Thoracic aorta (tissue), 2 donors: Measurements from ENCODE around the gene KIF16B. TPM values are rescaled to one million over a fixed set of nuclear protein-coding genes. Genes with fewer than 3 reads are reported as not detected.

ENCODE experiments used
- ATAC-seq: fragments of 150-250 bp; one replicate; pipeline ENCODE4 v1.8.0; 2017; ENCODE audit warnings: low read depth; ENCODE audit not compliant: insufficient number of reproducible peaks, low FRiP score
- DNase-seq: peaks from one replicate; pipeline ENCODE4 v3.0.0-alpha.2; 2020; ENCODE audit warnings: low spot score
- H3K27ac ChIP-seq, 2 donors: fragments of 200-600 bp; sonication (generic); 1 replicate in 1 of 2; 2 replicates in 1 of 2; pipeline ENCODE4 v1.5.1; 2016; ENCODE audit warnings: mild to moderate bottlenecking in 2 of 2, moderate library complexity in 2 of 2
- H3K27me3 ChIP-seq: fragments of 200-600 bp; sonication (generic); replicated peaks from 2 replicates; pipeline ENCODE4 v1.6.0; 2016; ENCODE audit warnings: mild to moderate bottlenecking; ENCODE audit not compliant: insufficient read depth
- H3K36me3 ChIP-seq: fragments of 200-600 bp; sonication (generic); one replicate; pipeline ENCODE4 v1.5.1; 2016
- H3K4me1 ChIP-seq, 2 donors: fragments of 200-600 bp; sonication (generic); 1 replicate in 1 of 2; 2 replicates in 1 of 2; pipeline versions ENCODE4 v1.5.1 to v1.6.0; 2016; ENCODE audit warnings: low read depth in 2 of 2, mild to moderate bottlenecking in 1 of 2; ENCODE audit not compliant: control insufficient read depth in 1 of 2
- H3K4me3 ChIP-seq: fragments of 200-600 bp; sonication (generic); 2 replicates; pipeline ENCODE4 v1.5.1; 2016; ENCODE audit warnings: mild to moderate bottlenecking
- H3K9me3 ChIP-seq: fragments of 200-600 bp; sonication (generic); 2 replicates; pipeline ENCODE4 v1.5.1; 2016
- total RNA-seq, 2 donors: library from RNA; depleted of rRNA; stranded (reverse); fragments of >200 nt; gene quantifications; one replicate each; pipeline versions ENCODE4 v1.1.0 to v1.2.3, GENCODE V29; 2016
- TF ChIP-seq, protein P1 (sequence below): fragments of 200-600 bp; sonication (generic); IDR thresholded peaks from one replicate; pipeline ENCODE4 v1.5.1; 2019; ENCODE audit warnings: antibody characterized with exemption

Gene KIF16B
- total RNA-seq, 2 donors from 2014 or later, result 16.5 to 21.3 TPM

DNA sequence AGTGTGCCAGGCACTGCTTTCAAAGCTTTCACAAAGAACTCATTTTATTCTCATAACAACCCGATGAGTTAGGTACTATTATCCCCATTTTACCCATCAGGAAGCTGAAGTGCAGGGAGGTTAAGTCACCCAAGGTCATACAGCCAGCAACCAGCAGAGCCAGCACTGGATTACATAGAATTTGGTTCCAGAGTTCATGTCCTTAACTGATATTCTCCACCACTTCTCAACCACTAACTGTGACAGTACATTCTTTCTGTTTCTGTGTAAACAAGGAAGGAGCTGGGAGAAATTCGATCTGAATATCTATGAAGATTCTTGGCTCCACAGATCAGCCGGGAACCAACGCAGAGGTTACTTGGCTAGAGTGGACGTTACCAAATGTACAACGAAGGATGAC lies 98.0 kb downstream of the KIF16B start:
- TF ChIP-seq, protein P1, sequence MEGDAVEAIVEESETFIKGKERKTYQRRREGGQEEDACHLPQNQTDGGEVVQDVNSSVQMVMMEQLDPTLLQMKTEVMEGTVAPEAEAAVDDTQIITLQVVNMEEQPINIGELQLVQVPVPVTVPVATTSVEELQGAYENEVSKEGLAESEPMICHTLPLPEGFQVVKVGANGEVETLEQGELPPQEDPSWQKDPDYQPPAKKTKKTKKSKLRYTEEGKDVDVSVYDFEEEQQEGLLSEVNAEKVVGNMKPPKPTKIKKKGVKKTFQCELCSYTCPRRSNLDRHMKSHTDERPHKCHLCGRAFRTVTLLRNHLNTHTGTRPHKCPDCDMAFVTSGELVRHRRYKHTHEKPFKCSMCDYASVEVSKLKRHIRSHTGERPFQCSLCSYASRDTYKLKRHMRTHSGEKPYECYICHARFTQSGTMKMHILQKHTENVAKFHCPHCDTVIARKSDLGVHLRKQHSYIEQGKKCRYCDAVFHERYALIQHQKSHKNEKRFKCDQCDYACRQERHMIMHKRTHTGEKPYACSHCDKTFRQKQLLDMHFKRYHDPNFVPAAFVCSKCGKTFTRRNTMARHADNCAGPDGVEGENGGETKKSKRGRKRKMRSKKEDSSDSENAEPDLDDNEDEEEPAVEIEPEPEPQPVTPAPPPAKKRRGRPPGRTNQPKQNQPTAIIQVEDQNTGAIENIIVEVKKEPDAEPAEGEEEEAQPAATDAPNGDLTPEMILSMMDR, result no peak
- Histone ChIP-seq H3K36me3 (no peaks in the 10 kb centered on the region), H3K4me3 (no peak overlapping the region), H3K9me3 (no peaks in the 10 kb centered on the region), H3K27me3 (no peaks in the 10 kb centered on the region), H3K4me1 (peaks cover 9 to 14% of the 10 kb centered on the region in 2 donors), H3K27ac (no peak overlapping the region)
- ATAC-seq, result no peak
- DNase-seq, result no peak

DNA sequence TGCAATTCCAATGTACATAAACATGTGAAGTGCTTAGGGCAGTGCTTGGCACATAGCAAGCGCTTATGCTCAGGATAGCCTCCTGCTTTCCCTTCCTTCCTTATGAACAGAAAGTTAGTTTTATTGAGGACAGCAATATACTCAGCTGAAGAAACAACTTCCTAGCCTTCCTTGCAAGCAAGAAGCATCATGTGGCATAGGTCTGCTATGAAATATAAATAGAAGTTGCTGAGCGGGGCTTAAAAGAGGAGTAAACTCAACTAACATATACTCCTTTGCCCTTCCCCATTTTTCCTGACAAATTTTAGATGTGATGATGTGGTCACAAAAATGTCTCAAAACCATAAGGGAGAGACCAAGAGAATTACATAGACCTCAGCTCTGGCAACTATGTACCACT lies 98.9 kb downstream of the KIF16B start:
- Histone ChIP-seq H3K36me3 (no peaks in the 10 kb centered on the region), H3K27ac (no peak overlapping the region), H3K9me3 (no peaks in the 10 kb centered on the region), H3K4me3 (no peak overlapping the region), H3K27me3 (no peaks in the 10 kb centered on the region), H3K4me1 (peaks cover 9 to 14% of the 10 kb centered on the region in 2 donors)
- DNase-seq, result no peak
- TF ChIP-seq, protein P1, result no peak
- no peak for ATAC-seq

DNA sequence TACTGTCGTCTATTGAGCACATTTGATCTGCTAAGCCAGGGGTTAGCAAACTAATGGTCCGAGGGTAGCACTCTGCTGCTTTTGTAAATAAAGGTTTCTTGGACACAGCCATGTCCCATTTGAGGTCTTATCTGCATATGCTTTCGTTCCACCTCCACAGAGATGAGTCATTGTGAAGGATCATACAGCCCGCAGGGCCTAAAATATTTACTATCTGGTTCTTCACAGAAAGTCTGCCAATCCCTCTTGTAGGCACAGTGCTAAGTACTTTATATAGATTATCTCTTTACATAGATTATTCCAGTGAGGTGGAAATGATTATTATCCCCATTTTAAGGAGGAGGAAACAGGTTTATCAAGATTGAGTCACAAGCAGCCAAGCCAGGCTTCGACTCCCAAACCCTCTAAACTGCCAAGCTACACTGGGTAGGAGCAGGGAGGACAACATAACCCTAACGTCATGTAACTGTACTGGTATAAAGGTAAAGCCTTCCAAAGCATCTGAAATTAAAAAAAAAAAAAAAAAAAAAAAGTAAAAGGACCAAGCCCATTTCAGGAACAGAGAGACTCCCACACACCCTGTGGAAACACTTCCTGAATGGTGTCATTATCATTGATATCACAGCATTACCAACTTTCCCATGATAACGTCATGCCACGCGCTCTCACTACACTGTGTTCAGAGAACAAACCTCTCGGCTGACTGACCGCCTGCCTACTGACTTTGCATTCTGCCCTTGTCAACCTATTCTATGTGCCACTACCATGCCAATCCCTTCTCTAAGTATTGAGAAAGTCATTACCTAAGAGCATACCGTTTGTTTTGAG lies 101.0 kb downstream of the KIF16B start:
- Histone ChIP-seq H3K4me1 (peaks cover 9 to 14% of the 10 kb centered on the region in 2 donors), H3K9me3 (no peaks in the 10 kb centered on the region), H3K27ac (no peak overlapping the region), H3K36me3 (no peaks in the 10 kb centered on the region), H3K4me3 (no peak overlapping the region), H3K27me3 (no peaks in the 10 kb centered on the region)
- DNase-seq, result no peak
- TF ChIP-seq, protein P1, result no peak
- no peak for ATAC-seq

DNA sequence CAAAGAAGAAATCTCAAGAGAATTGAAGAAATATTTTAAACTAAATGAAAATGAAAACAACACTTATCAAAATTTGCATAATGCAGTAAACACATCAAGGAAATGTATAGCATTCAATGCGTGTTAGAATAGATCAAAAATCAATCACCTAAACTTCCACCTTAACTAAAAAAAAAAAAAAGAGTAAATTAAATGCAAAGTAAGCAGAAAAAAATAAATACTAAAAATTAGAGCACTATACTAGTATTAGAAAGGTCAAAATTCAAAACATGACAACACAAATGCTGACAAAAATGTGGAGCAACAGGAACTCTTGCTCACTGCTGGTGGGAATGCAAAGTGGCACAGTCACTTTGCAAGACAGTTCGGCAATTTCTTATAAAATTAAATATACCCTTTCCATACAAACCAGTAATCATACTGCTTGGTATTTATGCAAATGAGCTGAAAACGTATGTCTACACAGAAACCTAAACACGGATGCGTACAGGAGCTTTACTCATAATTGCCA lies 103.8 kb downstream of the KIF16B start:
- ATAC-seq, result no peak
- no peak for DNase-seq
- H3K27ac ChIP-seq, result no peak overlapping the region
- H3K9me3 ChIP-seq, result no peaks in the 10 kb centered on the region
- H3K4me3 ChIP-seq, result no peak overlapping the region
- no peaks in the 10 kb centered on the region for H3K36me3 ChIP-seq
- no peaks in the 10 kb centered on the region for H3K4me1 ChIP-seq
- H3K27me3 ChIP-seq, result no peaks in the 10 kb centered on the region
- TF ChIP-seq, protein P1, result no peak

DNA sequence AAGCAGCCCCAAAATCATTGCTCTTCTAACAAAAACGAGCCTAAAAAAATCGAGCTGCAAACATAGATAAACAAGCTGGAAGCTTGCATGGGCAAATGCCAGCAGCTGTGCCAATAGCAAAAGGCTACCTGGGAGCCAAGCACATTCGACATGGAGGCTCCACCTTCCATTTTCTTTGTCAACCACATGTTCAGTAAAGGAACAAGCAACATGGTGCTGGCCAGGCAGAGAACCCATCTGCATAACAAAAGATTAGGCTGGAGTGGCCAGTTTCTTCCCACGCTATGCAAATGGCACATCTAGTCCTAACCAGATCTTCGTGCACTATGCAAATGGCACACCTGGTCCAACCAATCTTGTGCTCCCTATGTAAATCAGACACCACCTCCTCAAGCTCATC lies 110.5 kb downstream of the KIF16B start:
- H3K36me3 ChIP-seq, result no peaks in the 10 kb centered on the region
- no peak for ATAC-seq
- TF ChIP-seq, protein P1, result no peak

More for the DNA sequence above, 110.5 kb downstream of the KIF16B start:
- Histone ChIP-seq H3K9me3 (no peaks in the 10 kb centered on the region), H3K4me1 (peaks cover 10 to 13% of the 10 kb centered on the region in 2 donors), H3K27me3 (no peaks in the 10 kb centered on the region), H3K4me3 (no peak overlapping the region), H3K27ac (no peak overlapping the region)
- DNase-seq, result no peak
